Omental fat pad (tissue), 4 donors: ENCODE results near the gene PRR15L. TPM values are rescaled to one million over a fixed set of nuclear protein-coding genes. Genes with fewer than 3 reads are reported as not detected.
A peak's percentile ranks its signal among the peaks of the same experiment; 100 is the strongest.

Experiments
- ATAC-seq: fragments of 150-250 bp; one replicate; pipeline ENCODE4 v1.9.1; 2016; ENCODE audit warnings: mild to moderate bottlenecking, moderate library complexity; ENCODE audit not compliant: low FRiP score
- DNase-seq: peaks from one replicate; pipeline ENCODE4 v3.0.0-alpha.2; 2019; ENCODE audit warnings: low spot score
- total RNA-seq, 4 donors: library from RNA; depleted of rRNA; stranded (reverse); fragments of >200 nt; gene quantifications; one replicate each; pipeline ENCODE4 v1.1.0, GENCODE V29; 2016
- TF ChIP-seq, protein P1 (sequence below), 3 donors: fragments of 450-650 bp; IDR thresholded peaks; one replicate each; pipeline ENCODE4 v1.5.1; 2016 to 2017; ENCODE audit warnings: antibody characterized with exemption in 3 of 3, mild to moderate bottlenecking in 3 of 3, moderate library complexity in 2 of 3

Gene PRR15L
- total RNA-seq, 4 donors from 2014 or later, result 2.4 to 6.6 TPM; not detected in 2

DNA sequence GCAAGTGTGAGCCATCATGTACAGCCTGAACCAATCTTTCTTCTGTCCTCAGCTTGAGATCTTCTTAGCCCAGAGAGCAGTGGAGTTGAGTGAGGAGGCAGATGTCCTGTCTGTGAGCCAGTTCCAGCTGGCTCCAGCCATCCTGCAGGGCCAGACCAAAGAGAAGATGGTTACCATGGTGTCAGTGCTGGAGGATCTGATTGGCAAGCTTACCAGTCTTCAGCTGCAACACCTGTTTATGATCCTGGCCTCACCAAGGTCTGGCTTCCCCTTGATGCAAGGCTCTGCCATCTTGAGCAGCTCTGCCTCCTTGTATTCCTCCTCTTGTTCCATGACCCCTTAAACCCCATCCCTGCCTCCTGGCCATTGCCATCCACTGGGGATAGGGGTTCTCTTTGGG lies 22.9 kb upstream of the PRR15L start:
- TF ChIP-seq, protein P1, sequence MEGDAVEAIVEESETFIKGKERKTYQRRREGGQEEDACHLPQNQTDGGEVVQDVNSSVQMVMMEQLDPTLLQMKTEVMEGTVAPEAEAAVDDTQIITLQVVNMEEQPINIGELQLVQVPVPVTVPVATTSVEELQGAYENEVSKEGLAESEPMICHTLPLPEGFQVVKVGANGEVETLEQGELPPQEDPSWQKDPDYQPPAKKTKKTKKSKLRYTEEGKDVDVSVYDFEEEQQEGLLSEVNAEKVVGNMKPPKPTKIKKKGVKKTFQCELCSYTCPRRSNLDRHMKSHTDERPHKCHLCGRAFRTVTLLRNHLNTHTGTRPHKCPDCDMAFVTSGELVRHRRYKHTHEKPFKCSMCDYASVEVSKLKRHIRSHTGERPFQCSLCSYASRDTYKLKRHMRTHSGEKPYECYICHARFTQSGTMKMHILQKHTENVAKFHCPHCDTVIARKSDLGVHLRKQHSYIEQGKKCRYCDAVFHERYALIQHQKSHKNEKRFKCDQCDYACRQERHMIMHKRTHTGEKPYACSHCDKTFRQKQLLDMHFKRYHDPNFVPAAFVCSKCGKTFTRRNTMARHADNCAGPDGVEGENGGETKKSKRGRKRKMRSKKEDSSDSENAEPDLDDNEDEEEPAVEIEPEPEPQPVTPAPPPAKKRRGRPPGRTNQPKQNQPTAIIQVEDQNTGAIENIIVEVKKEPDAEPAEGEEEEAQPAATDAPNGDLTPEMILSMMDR (IDR thresholded peaks at IDR 0.05), result no peak
- DNase-seq (no peak), ATAC-seq (no peak)

DNA sequence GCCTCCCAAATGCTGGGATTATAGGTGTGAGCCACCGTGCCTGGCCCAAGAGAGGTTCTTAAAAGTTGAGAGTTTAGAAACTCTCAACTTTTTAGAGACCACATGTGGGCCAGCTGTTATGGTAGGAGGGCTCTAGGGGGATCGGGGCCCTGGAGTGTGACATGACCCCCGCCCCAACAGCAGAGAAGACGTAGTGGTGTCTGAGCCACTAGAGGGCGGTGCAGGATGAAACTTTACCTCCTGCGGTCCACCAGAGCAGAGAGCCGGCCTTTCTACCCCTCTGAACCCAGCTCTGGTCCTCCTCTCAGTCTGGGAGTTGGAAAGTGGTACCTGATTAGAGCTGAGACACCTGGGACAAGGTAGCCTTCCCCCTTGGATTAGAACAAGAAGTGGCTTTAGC lies 20.6 kb upstream of the PRR15L start:
- TF ChIP-seq, protein P1 (IDR thresholded peaks at IDR 0.05), result peak in 1 of 3 donors; percentile 12
- peak; percentile 32 for DNase-seq
- peak; percentile 31 for ATAC-seq

DNA sequence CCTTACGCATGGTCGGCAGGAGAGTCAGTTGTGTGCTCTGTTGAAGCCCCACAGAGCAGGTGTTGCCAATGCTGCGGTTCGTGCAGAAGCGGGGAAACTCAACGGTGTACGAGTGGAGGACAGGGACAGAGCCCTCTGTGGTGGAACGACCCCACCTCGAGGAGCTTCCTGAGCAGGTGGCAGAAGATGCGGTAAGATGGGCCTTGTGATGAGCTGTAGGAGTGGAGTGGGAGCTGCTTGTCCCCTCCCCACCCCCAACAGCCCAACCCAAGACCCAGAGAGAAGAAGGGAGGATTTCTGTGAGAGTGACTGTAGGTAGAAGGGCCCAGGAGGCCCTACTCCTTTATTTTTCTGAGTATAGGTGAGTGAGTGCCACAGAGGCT lies 18.1 kb upstream of the PRR15L start:
- TF ChIP-seq, protein P1 (IDR thresholded peaks at IDR 0.05), result no peak
- DNase-seq (no peak), ATAC-seq (no peak)

DNA sequence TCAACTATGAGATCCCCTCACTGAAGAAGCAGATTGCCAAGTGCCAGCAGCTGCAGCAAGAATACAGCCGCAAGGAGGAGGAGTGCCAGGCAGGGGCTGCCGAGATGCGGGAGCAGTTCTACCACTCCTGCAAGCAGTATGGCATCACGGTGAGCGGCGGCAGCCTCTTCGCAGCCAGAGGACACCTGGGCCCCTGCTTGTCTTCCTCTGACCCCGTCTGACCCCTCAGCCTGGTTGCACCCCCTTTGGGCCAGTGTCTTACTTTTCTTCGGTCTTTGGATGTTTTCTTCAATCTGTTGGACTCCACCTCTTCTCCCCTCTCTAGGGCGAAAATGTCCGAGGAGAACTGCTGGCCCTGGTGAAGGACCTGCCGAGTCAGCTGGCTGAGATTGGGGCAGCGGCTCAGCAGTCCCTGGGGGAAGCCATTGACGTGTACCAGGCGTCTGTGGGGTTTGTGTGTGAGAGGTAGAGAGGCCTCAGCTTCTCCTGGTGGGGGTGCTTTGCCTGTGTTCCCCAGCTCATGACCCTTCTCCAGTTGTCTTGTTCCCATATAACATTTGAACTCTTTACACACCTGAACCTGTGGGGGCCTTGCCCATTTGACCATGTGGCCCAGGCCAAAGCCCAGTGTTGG lies 17.6 kb upstream of the PRR15L start:
- ATAC-seq (no peak), DNase-seq (no peak)
- TF ChIP-seq, protein P1 (IDR thresholded peaks at IDR 0.05), result no peak

DNA sequence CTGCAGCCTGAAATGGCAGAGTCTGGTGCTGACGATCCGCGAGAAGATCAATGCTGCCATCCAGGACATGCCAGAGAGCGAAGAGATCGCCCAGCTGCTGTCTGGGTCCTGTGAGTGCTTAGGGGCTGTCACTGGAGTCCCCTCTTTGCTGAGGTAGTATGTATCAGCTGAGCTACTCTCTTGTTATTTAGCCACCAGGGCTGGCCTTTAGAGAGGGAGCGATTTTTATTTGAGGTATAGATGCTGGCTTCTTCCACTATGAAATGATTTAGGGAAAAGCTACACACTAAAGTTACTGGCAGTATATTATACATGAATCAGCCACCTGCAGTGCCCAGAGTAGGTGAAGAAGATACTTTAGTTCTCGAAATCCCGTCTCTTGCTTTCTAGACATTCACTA lies 15.9 kb upstream of the PRR15L start:
- no peak for DNase-seq
- TF ChIP-seq, protein P1 (IDR thresholded peaks at IDR 0.05), result no peak
- no peak for ATAC-seq

DNA sequence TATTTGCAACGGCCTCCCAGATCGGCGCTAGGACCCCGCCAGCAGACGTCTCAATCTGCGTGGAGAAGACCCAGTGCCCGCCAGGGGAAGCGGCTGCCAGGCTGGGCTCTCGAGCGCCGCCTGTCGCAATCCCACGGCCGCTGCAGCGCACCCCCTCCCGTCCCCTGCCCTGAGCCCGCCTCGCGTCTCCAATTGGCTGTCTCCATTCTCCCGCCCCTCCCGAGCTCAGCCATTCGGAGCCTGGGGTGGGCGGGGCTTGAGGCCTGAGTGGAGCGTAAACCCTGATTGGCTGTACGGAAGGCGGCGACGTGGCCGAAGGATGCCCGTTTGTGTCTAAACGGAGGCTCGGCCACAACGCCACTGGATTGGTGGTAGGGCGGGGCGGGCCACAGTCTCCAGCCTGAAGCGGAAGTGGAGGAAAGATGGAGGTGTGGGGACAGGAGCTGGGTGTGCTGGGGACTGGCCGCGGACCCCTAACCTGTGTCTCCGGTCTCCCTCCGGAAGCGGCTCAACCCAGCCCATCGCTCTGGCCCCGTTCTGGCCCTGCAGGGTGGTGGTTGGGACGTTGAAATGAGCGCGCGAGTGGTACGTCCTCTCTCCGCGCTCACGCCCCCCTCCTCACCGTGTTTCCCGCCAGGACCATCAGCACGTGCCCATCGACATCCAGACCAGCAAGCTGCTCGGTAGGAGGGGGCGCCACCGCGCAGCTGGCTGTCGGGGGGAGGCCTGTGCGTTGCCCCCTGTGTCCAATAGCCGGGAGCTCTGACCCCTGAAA lies 13.2 kb upstream of the PRR15L start, which contains the start of gene CDK5RAP3:
Gene CDK5RAP3, plus strand, starts transcription at position 389 of the 775 bp plus-strand sequence. Its CDS starts 34 bp downstream, at position 423.
- TF ChIP-seq, protein P1 (IDR thresholded peaks at IDR 0.05), result peak in 2 of 3 donors; percentile 44 to 59
- peak; percentile 98 for DNase-seq
- ATAC-seq, result peak; percentile 95
